Occipital lobe (tissue), 2 donors: ENCODE results near the gene LRP8. TPM values are rescaled to one million over a fixed set of nuclear protein-coding genes. Genes with fewer than 3 reads are reported as not detected.

ENCODE experiments used
- DNase-seq: peaks from one replicate; lab custom pipeline; 2025; lab: John Stamatoyannopoulos, UW
- total RNA-seq: library from RNA; depleted of rRNA; stranded (reverse); fragments of >200 nt; gene quantifications from one replicate; pipeline ENCODE4 v1.2.3, GENCODE V29; 2014

The LRP8 gene
- total RNA-seq, 1 donor from 2014 or later: 86.6 TPM

GRCh38 chr1:53324321-53324720 is 3.5 kb downstream of the LRP8 start:
- no peak for DNase-seq

- no peak for DNase-seq
Measured at GRCh38 chr1:53323316-53323715, 4.6 kb downstream of the LRP8 start.

- no peak for DNase-seq
Measured at GRCh38 chr1:53321776-53322602, 5.9 kb downstream of the LRP8 start.

DNA sequence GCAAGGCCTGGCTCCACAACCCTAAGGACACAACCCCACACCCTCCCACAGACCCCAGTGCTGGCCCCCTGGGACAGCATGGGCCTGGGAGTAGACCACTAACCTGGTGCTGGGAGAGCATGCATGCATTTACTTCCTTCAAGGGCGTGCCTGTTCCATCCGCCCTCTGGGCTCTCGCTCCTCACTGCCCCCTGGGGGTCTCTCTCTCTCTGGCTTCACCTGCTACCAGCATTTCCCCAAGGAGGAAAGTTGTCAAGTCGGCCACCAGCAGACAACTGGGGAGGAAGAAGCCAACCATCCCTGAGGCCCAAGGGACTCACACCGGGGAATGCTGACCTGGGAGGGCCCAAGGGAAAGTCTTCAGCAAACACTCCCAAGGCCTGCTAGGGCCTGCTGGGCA is 6.5 kb downstream of the LRP8 start:
- DNase-seq: no peak

GRCh38 chr1:53320646-53321045 is 7.2 kb downstream of the LRP8 start:
- DNase-seq: no peak

- DNase-seq: no peak
Measured at GRCh38 chr1:53319296-53320101, 8.4 kb downstream of the LRP8 start.

DNA sequence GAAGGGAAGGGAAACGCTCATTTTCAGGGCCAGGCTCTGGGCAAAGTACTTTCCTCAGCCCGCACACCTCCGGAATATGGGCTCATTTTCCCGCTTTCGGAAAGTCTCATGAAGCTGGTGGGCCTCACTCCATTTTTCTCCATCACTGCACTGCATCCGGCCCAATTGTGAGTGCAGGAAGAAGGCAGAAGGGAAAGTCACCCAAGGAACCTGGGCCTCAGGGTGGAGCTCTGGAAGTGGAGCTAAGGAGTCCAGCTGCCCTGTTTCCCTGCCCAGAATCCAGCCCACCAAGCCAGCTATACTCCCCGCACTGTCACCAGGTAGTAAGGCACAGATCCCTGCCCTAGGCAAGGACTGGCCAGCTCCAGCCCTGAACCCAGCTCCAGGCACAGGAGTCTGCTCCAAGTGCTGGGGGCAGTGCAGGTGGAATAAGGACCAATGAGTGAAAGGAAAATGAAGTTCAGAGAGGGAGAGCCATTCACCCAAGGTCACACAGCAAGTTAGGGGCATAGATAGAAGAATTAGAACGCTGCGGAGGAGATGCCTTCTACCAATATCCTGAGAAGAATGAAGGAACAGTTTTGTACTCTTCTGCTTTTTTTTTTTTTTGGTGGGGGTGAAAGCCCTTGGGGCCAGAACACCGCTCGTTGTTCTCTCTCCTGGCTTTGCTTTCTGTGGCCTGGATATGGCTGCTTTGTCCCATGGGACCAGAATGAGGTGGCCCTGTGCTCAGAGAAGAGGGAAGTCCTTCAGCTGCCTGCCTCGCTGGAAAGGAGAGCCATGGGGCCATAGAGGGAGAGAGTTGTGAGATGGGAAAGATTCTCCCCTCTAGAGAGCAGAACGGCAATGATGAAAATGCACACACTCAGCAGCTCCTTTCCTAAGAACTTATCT is 10.0 kb downstream of the LRP8 start:
- DNase-seq: no peak

DNA sequence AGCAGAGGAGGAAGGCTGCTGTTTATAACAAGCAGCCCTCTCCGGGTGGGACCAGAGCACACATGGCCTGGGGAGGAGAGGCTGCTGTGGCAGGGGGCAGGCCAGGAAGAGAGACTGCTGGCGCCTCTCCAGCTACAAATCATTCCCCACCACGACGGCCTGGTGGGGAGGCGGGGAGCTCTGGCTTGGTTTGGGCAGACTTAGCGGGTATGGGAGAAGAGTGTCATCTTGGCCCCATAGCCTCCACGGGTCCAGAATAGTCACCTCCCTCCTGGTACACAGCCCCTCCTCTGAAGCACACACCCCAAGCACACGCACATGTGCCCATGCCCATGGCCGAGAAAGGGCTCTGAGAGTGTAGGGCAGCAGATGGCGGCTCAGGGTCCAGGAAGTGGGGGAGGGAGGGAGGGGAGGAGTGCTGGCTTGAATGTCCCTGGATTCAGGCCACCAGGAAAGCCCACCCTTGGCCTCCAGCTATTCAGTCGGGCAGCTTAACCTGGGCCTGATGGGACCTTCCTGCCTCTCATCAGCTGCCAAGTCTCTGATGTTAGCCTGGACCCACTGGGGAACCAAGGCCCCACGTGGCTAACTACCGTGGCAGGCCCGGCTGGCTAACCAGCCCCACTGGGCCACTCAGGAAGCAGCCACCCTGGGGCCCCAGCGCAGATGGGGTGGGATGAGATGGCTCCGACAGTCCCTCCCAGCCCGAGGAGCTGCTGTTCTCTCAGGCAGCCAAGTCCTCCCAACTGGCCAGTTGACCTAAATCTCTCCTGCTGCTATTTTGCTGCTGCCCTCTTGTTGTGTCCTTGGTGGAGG is 10.9 kb downstream of the LRP8 start:
- no peak for DNase-seq

DNA sequence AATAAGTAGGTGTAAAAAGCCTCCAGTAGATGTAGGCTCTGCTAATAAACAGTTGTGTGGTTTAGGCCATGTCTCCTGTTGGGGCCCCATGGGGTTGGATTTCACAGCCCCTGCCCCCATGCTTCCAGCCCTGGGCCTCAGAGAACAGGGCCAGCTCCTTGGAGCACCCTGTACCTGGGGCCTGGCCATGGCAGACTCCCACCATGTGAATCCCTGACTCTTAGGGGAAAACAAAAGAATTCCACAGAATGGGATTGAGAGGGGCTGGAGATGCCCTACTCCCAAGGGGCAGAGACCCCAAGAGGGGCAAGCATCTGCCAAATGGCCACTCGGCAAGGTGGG is 11.5 kb downstream of the LRP8 start:
- no peak for DNase-seq

GRCh38 chr1:53315456-53316423 is 12.1 kb downstream of the LRP8 start:
- no peak for DNase-seq

- no peak for DNase-seq
Measured at GRCh38 chr1:53315046-53315445, 12.8 kb downstream of the LRP8 start.

GRCh38 chr1:53314606-53315005 is 13.3 kb downstream of the LRP8 start:
- no peak for DNase-seq

DNA sequence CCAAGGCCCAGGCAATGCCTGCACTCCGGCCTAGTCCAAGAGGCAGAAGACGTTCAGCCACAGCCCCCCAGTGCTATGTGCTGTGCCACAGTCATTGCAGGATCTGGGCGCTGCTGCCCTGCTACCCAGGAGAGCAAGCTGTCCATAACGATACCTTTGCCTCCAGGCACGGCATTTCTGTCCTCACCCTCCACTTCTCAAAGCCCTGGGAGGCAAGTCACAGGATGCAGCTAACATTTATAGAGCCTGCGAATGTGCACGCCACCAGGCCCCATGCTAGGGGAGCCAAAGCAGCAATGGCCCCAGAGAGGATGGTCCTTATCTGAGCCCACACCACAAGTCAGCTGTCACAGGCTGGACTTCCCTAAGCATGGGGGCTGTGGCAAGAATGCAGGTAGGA is 13.8 kb downstream of the LRP8 start:
- DNase-seq: no peak

- DNase-seq: no peak
Measured at GRCh38 chr1:53313556-53313955, 14.3 kb downstream of the LRP8 start.

DNA sequence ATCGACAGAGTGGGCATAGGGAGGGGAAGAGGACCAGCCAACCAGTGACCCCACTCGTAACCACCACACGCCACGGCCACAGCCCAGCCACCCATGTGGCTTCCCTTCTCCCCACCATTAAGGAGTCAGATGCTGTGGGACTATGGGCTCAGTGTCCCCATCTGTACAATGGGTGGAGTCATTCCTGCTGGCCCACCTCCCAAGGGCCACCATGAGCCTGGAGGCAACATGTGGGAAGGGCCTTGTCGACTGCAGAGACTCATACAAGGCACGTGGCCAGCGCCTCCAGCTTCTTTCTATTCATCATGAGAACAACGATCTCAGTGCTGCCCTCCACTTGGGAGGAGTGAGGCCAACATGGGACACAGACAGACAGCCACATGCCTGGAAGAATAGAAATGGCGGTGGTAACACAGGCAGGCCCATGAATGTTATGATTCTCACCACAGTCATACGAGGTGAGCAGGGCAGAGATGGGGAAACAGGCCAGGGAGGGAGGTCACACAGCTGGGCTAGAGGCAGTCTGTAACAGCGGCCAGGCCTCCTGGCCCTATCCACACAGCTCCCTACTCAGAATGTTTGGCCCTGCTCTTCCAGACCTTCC is 16.1 kb downstream of the LRP8 start:
- no peak for DNase-seq

GRCh38 chr1:53310847-53311681 is 16.8 kb downstream of the LRP8 start:
- DNase-seq: no peak

DNA sequence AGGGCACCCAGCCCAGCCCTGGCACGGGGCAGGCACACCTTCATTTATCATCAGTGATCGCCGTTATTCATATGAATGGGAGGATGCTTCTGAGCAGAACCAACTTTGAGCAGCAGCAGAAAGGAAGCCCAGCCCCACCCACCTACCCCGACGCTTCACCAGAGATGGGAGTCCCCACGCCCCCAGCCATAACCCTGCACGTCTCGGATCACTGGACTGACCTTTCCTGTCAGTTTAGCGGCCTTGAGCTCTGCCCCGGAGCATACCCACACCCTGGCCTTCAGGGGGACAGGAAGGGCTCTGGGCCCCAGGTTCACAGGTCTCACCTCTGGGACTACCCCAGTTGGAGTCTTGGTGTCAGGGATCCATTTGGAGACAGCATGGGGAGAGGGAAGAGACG is 18.1 kb downstream of the LRP8 start:
- no peak for DNase-seq

DNA sequence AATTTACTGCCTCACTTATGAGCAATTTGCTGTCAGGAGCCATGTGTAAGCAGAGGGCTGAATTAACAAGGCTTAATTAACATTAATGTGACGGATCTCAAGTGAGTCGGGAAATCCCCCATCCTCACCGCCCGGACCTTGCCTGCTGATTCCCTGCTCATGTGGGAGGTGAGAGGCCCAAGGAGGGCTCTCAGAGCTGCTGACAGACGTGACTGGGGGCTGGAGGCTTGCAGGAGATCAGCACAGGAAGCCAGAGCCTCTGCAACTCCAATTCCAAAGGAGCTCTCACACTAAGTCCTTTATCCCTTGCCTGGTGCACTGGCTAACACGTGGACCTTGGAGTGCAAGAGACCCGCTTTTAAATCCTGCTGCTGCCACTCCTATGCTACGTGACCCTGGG is 19.4 kb downstream of the LRP8 start:
- DNase-seq: no peak

- no peak for DNase-seq
Measured at GRCh38 chr1:53307037-53307436, 20.8 kb downstream of the LRP8 start.
